ENCODE measurements around the gene SLC4A3.
"Not testable (repeated sequence)": the region's sequence is repeated elsewhere in the genome, so short reads cannot be mapped to it uniquely, and the experiment has no call there.

Gene SLC4A3

GRCh38 chr2:219648176-219648575, 20.7 kb downstream of the SLC4A3 start:
- DNase-seq (ENCODE audit: low read depth) = no peak
- no peak overlapping the region for H3K4me3 ChIP-seq (ENCODE audit: low read depth, low read length)
- TF ChIP-seq, protein P1, sequence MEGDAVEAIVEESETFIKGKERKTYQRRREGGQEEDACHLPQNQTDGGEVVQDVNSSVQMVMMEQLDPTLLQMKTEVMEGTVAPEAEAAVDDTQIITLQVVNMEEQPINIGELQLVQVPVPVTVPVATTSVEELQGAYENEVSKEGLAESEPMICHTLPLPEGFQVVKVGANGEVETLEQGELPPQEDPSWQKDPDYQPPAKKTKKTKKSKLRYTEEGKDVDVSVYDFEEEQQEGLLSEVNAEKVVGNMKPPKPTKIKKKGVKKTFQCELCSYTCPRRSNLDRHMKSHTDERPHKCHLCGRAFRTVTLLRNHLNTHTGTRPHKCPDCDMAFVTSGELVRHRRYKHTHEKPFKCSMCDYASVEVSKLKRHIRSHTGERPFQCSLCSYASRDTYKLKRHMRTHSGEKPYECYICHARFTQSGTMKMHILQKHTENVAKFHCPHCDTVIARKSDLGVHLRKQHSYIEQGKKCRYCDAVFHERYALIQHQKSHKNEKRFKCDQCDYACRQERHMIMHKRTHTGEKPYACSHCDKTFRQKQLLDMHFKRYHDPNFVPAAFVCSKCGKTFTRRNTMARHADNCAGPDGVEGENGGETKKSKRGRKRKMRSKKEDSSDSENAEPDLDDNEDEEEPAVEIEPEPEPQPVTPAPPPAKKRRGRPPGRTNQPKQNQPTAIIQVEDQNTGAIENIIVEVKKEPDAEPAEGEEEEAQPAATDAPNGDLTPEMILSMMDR (IDR thresholded peaks at IDR 0.05; ENCODE audit: control insufficient read depth, extremely low read depth, insufficient read depth) = no peak

- no peak overlapping the region for H3K4me3 ChIP-seq (ENCODE audit: low read depth, low read length)
- TF ChIP-seq, protein P1 (IDR thresholded peaks at IDR 0.05; ENCODE audit: control insufficient read depth, extremely low read depth, insufficient read depth) = no peak
- no peak for DNase-seq (ENCODE audit: low read depth)
Observed at GRCh38 chr2:219648963-219649362, 21.5 kb downstream of the SLC4A3 start.

DNA sequence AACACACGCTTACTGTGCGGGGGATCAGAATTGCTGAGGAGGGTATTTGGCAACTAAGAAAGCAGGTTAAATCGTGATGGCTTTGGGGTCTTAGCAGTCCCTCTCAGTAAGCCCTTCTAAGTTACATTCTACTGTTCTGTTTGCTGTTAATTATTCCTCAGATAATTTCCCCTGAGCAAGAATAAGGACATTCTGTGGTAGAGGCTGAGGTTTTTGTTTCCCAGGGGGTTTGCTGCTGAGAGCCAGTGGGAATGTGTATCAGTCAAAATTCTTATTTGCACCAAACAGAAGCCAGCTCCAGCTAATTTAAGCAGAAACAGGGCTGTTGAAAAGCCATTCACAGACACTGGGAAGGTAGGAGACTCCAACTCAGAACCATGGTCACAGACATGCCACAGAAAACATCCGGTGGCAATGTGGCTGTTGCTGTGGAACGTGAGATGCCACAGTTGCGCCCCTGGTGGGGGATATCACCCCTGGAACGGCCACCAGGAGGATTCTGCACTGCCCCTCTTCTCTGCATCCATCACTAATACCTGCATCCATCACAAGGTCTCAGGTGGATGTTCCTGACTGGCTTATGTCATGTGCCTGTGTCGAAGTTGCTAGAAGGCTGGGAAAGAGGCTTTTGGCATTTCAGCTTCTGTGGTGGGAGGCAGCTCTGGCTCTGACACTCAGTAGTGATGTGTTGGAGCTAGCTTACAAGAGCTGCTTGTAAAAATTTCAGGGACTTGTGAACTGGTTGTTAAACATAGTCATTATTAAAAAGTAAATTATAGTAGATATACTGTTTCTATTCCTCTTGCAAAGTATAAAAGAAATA, 23.2 kb downstream of the SLC4A3 start:
- TF ChIP-seq, protein P1 (IDR thresholded peaks at IDR 0.05; ENCODE audit: control insufficient read depth, extremely low read depth, insufficient read depth) = no peak
- H3K4me3 ChIP-seq (ENCODE audit: low read depth, low read length) = no peak overlapping the region
- no peak for DNase-seq (ENCODE audit: low read depth)

- not testable (repeated sequence) for DNase-seq (ENCODE audit: low read depth); H3K4me3 ChIP-seq (ENCODE audit: low read depth, low read length)
Observed at GRCh38 chr2:219651656-219652055, 24.2 kb downstream of the SLC4A3 start.

DNA sequence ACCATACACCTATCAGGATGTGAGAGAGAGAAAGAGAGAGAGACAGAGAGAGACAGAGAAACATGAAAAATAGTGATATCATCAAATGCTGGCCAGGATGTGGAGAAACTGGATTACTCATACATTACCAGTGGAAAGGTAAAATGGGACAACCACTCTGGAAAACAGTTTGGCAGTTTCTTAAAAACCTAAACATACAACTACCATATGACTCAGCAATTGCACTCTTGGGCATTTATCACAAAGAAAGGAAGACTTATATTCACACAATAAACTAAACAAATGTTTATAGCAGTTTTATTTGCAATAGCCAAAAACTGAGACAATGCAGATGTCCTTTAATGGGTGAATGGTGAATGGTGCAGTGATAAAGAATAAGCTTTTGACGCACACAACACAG, 29.1 kb downstream of the SLC4A3 start:
- no peak overlapping the region for H3K4me3 ChIP-seq (ENCODE audit: low read depth, low read length)
- DNase-seq (ENCODE audit: low read depth) = no peak
- TF ChIP-seq, protein P1 (IDR thresholded peaks at IDR 0.05; ENCODE audit: control insufficient read depth, extremely low read depth, insufficient read depth) = no peak

DNA sequence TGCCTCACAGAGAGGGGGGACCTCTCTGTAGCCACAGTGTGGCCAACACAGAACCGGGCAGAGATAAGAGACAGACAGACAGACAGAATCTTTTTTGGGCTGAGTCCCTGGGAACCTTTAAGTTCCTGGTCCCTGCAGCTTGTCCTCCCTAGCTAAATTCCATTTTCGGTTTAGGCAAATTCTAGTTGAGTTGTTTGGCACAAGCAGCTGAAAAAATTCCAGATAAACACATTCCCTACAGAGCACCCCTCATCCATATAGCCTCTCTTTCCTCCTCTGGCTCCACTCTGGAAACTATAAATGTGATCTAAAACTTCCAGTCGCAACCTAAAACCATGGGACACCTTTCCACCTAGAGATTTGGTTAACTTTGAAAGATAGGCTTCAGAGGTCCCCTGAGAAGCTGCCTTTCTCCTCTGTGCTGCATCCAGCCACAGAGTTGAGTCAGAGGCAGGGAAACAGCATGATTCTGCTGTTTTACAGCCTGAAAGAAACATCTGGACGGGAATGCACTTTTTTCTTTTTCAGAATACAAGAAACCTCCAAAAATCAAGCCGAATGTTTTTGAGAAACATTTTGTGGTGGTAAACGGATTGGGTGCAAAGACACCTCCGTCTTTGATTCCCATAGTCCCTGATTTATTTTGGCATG, 30.9 kb downstream of the SLC4A3 start:
- no peak overlapping the region for H3K4me3 ChIP-seq (ENCODE audit: low read depth, low read length)
- TF ChIP-seq, protein P1 (IDR thresholded peaks at IDR 0.05; ENCODE audit: control insufficient read depth, extremely low read depth, insufficient read depth) = no peak
- DNase-seq (ENCODE audit: low read depth) = no peak

DNA sequence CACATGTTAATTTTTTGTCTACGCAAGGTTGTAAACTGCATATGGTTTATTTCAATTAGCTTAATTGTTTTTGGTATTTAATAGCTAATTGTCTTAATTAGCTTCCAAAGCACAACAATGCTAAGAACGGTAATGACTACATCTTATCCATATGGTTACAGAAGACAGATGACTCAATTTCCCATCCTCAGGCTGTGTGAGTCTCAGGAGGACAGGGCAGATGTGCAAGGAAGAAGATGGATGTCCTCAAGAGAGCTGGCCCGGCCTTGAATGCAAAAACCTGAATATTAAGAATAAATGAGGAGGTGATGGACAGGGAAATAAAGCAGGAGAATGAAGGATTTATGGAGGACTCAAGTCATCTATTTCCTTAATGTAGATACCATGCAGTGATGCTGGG, 31.4 kb downstream of the SLC4A3 start:
- no peak for DNase-seq (ENCODE audit: low read depth)
- no peak overlapping the region for H3K4me3 ChIP-seq (ENCODE audit: low read depth, low read length)
- TF ChIP-seq, protein P1 (IDR thresholded peaks at IDR 0.05; ENCODE audit: control insufficient read depth, extremely low read depth, insufficient read depth) = no peak
